HG03460 (cell line): Measurements from ENCODE around the gene TLE6.
"Not testable (repeated sequence)": the region's sequence is repeated elsewhere in the genome, so short reads cannot be mapped to it uniquely, and the experiment has no call there.

Source experiments
- ATAC-seq: cut with Tn5 transposase; IDR thresholded peaks from one replicate; pipeline ENCODE4 v1.9.1; 2021; ENCODE audit not compliant: unreplicated experiment

The TLE6 gene

GRCh38 chr19:2973229-2973628, 4.1 kb upstream of the TLE6 start:
- no peak for ATAC-seq

- no peak for ATAC-seq
Measured at GRCh38 chr19:2974342-2975041, 2.9 kb upstream of the TLE6 start.

DNA sequence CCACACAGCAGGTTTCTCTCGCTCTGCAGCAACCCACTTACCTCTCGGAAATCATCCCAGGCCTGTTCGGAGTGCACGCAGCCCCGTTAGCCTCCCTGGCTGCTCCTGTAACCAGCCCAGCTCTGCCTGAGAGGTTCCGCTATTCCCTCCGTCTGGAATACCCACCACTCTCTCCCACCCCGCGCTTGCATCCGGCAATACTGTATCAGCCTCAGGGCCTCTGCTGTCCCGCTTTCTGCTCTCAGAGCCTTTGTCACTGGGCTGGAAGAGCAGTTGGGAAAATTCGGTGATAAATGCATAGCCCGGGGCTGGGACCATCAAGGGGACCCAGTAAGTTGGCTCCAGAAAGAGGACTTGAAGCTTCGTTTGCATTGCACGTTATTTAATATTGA, 759 bp upstream of the TLE6 start:
- no peak for ATAC-seq

DNA sequence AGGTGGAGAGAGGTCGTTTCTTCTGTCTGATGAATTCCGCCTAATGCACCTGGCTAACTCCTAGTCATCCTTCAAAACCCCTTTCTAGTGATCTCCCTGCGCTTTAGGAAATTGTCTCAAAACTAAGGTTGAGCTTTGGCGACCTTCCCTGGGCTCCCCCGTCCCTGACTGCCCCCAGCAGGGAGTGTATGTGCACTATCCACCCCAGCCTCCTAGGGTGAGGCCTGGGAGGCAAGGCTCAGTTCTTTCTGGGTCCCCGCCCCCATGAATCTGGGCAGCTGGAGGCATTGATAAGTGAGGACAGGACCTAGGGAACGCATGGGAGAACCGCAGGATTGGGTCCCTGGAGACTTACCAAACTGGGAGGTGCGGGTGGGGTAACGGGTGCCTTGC, 378 bp downstream of the TLE6 start:
- no peak for ATAC-seq

DNA sequence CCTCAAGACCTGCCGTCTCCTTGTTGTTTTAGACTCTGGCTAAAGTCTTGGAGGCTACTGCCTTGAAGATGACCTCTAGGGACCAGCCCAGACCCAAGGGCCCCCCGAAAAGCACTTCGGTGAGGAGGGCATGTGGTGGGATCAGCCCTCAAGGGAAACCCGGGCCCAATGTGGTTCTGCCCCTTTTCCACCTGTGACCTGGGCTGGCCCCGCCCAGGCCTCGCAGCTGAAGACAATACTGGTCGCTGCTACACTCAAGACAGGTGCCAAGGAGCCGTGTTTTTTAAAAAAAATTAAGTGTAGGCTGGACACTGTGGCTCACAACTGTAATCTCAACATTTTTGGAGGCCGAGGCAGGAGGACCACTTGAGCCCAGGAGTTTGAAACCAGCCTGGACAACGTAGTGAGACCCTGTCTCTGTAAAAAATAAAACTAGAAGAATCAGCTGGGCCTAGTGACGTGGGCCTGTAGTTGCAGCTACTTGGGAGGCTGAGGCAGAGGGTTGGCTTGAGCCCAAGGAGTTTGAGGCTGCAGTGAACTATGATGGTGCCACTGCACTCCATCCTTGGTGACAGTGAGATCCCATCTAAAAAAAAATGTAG, 903 bp downstream of the TLE6 start:
- ATAC-seq = no peak

- ATAC-seq = no peak
Measured at GRCh38 chr19:2978772-2979171, 1.4 kb downstream of the TLE6 start.

GRCh38 chr19:2981898-2982297, 4.5 kb downstream of the TLE6 start:
- ATAC-seq = no peak

GRCh38 chr19:2982561-2982960, 5.2 kb downstream of the TLE6 start:
- no peak for ATAC-seq

DNA sequence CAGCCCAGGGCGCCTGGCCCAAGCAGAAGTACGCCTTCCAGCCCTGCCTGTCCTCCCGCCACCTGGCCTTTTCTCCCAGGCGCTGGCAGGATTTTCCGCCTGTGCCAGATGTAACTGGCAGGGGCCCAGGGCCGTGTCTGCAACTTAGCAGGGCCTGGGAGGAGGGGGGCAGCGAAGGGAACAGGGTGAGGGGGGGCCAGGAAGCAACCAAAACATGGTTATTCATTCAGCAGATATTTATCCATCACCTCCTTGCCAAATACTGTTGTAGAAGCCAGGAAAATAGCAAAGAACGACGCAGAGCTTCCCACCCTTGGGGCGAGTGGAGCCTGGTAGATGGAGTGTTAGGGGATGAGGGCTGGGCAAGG, 5.6 kb downstream of the TLE6 start:
- ATAC-seq = no peak

- no peak for ATAC-seq
Measured at GRCh38 chr19:2983351-2984214, 6.2 kb downstream of the TLE6 start.

DNA sequence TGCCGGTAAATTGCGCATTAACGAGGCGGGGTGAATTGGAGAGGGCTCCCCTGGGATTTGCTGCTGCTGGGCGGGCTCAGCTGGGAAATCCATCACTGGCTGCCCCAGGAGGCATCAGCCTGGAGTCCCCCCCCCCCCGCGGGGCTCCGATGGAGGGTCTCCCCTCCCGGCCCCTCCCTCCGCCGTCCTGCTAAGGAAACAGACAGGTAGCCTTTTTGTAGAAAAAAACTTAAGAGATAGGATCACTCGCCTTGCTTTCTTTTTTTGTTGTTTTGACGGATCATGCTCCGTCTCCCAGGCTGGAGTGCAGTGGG, 6.8 kb downstream of the TLE6 start:
- ATAC-seq = no peak

GRCh38 chr19:2986951-2987524, 9.7 kb downstream of the TLE6 start:
- ATAC-seq = no peak

GRCh38 chr19:2987797-2988196, 10.4 kb downstream of the TLE6 start:
- ATAC-seq = no peak

- ATAC-seq = no peak
Measured at GRCh38 chr19:2988568-2988967, 11.2 kb downstream of the TLE6 start.

- no peak for ATAC-seq
Measured at GRCh38 chr19:2989236-2989946, 12.0 kb downstream of the TLE6 start.

GRCh38 chr19:2992333-2992732, 15.0 kb downstream of the TLE6 start:
- not testable (repeated sequence) for ATAC-seq

DNA sequence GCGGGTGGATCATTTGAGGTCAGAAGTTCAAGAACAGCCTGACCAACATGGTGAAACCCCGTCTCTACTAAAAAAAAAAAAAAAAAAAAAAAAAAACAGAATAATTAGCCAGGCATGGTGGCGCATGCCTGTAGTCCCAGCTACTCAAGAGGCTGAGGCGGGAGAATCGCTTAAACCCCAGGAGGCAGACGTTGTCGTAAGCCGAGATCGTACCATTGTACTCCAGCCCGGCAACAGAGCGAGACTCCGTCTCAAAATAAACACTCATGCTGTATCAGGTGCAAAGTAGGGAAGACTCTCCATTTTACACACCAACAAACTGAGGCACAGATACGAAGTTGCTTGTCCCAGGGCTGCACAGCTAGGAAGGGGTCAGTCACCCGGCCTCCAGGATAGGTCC, 15.6 kb downstream of the TLE6 start:
- ATAC-seq = no peak

GRCh38 chr19:2993579-2993978, 16.2 kb downstream of the TLE6 start:
- no peak for ATAC-seq

GRCh38 chr19:2994588-2995131, 17.3 kb downstream of the TLE6 start:
- no peak for ATAC-seq

DNA sequence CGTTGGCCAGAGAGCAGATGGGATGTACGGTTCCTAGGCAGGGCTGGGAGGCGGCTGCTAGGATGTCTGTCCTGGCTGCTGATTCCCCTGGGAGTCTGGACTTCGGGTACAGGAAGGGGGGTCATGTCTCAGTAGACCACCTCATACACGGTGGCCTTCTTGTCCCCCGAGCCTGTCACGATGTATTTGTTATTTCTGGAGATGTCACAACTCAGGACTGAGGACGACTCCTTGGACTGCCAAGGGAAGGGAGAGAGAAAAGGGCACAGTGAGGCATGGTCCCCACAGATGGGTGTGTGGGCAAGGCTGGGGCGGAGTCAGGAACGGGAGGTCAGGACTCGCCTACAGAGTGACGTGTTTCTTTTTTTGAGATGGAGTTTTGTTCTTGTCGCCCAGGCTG, 20.4 kb downstream of the TLE6 start:
- no peak for ATAC-seq

DNA sequence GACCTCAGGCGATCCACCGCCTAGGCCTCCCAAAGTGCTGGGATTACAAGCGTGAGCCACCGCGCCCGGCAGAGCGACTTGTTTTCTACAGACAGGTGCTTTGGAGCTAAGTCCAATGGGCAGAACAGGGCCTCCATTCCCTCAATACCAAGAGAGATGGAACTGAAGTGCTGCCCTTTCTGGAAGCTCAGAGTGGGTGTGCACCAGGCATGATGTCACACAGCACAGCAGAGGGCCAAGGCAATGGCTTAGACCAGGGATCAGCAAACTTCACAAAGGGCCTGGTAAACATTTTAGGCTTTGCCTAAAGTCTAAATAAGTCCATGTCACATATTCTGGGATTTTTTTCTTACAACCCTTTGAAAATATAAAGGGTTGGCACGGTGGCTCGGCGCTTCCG, 21.3 kb downstream of the TLE6 start:
- no peak for ATAC-seq
